ENCODE measurements around the gene CBLN4. TPM values are rescaled to one million over a fixed set of nuclear protein-coding genes. Genes with fewer than 3 reads are reported as not detected.

Gene CBLN4
- total RNA-seq, 1 donor from 2014 or later, result not detected

GRCh38 chr20:56001890-56002289 lies 3.4 kb downstream of the CBLN4 start:
- TF ChIP-seq CTCF (conservative IDR thresholded peaks at IDR 0.05), result no peak
- no peak overlapping the region for H3K27ac Mint-ChIP-seq (ENCODE audit: unreplicated experiment)
- DNase-seq (ENCODE audit: low read depth, low spot score), result no peak
- H3K4me3 Mint-ChIP-seq, result no peak overlapping the region
- H3K4me1 Mint-ChIP-seq, result no peaks in the 10 kb centered on the region
- H3K36me3 Mint-ChIP-seq (ENCODE audit: low read depth), result peaks cover under 1% of the 10 kb centered on the region
- no peaks in the 10 kb centered on the region for H3K27me3 Mint-ChIP-seq (ENCODE audit: low read depth)
- H3K9me3 Mint-ChIP-seq, result peaks cover 6% of the 10 kb centered on the region

- no peak for TF ChIP-seq CTCF (conservative IDR thresholded peaks at IDR 0.05)
- H3K27ac Mint-ChIP-seq (ENCODE audit: unreplicated experiment), result no peak overlapping the region
- no peak overlapping the region for H3K4me3 Mint-ChIP-seq
- no peak for DNase-seq (ENCODE audit: low read depth, low spot score)
- H3K4me1 Mint-ChIP-seq, result no peaks in the 10 kb centered on the region
- H3K36me3 Mint-ChIP-seq (ENCODE audit: low read depth), result no peaks in the 10 kb centered on the region
- no peaks in the 10 kb centered on the region for H3K27me3 Mint-ChIP-seq (ENCODE audit: low read depth)
- H3K9me3 Mint-ChIP-seq, result peaks cover 5% of the 10 kb centered on the region
These were observed 4.1 kb downstream of the CBLN4 start for GRCh38 chr20:56001106-56001785.

- Mint-ChIP-seq H3K27me3 (ENCODE audit: low read depth) (no peaks in the 10 kb centered on the region), H3K36me3 (ENCODE audit: low read depth) (no peaks in the 10 kb centered on the region), H3K9me3 (peaks cover 18% of the 10 kb centered on the region), H3K4me3 (no peak overlapping the region), H3K27ac (ENCODE audit: unreplicated experiment) (no peak overlapping the region), H3K4me1 (no peaks in the 10 kb centered on the region)
- no peak for TF ChIP-seq CTCF (conservative IDR thresholded peaks at IDR 0.05)
- no peak for DNase-seq (ENCODE audit: low read depth, low spot score)
These were observed 26.8 kb downstream of the CBLN4 start for GRCh38 chr20:55978550-55978949.

- Mint-ChIP-seq H3K4me1 (no peaks in the 10 kb centered on the region), H3K27me3 (ENCODE audit: low read depth) (no peaks in the 10 kb centered on the region), H3K4me3 (no peak overlapping the region), H3K27ac (ENCODE audit: unreplicated experiment) (no peak overlapping the region), H3K36me3 (ENCODE audit: low read depth) (no peaks in the 10 kb centered on the region), H3K9me3 (peaks cover 14% of the 10 kb centered on the region)
- no peak for TF ChIP-seq CTCF (conservative IDR thresholded peaks at IDR 0.05)
- no peak for DNase-seq (ENCODE audit: low read depth, low spot score)
These were observed 27.4 kb downstream of the CBLN4 start for GRCh38 chr20:55977690-55978459.

GRCh38 chr20:55974491-55975202 lies 30.7 kb downstream of the CBLN4 start:
- no peak for DNase-seq (ENCODE audit: low read depth, low spot score)
- Mint-ChIP-seq H3K4me1 (no peaks in the 10 kb centered on the region), H3K4me3 (no peak overlapping the region), H3K36me3 (ENCODE audit: low read depth) (no peaks in the 10 kb centered on the region), H3K27ac (ENCODE audit: unreplicated experiment) (no peak overlapping the region), H3K9me3 (peaks cover 18% of the 10 kb centered on the region), H3K27me3 (ENCODE audit: low read depth) (no peaks in the 10 kb centered on the region)
- TF ChIP-seq CTCF (conservative IDR thresholded peaks at IDR 0.05), result no peak

Measured in neural crest cell (in vitro differentiated cells).